GDM1 (cell line): ENCODE data around the gene IL2RA.
A peak's percentile ranks its signal among the peaks of the same experiment; 100 is the strongest.
"Not testable (repeated sequence)": the region's sequence is repeated elsewhere in the genome, so short reads cannot be mapped to it uniquely, and the experiment has no call there.

ENCODE experiments used
- DNase-seq: peaks from one replicate; lab custom pipeline; 2025; lab: John Stamatoyannopoulos, UW

Gene IL2RA

DNA sequence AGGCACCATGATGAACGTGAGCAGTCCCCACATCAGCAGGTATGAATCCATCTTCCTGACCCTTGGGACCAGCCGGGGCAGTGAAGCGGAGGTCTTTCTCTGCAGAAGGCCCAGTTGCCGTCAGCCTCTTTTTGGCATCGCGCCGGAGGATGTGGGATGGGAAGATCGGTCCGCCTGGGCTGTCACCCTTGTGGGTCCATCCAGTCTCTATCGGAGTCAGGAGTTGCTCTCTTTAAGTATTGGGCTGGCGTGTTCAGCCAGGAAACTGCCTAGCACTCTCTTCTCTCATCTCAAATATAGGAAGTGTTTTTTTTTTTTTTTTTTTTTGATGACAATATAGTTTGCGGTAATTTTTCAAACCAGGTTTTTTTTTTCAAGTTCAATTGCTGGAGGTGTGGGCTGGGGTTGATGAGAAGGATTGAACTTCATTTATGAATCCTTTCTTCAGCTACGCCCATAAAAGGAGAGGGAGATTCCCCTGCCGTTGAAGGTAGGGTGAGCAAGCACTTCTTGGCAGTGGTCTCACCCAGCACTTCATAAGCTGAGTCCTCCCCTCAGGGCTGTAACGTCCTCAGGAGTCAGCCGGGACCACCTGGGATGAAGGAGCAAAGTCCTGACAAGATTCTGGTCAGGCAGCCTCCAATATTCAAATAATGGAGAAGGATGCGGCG, at the start of gene IL2RA:
TSS of gene IL2RA (minus strand) at position 267 of the 671 bp plus-strand sequence. CDS start at position 51, 216 bp downstream.
- no peak for DNase-seq

- DNase-seq, result no peak
These were observed 48.0 kb upstream of the IL2RA start for GRCh38 chr10:6110136-6110535.

GRCh38 chr10:6109444-6109775, 47.2 kb upstream of the IL2RA start:
- no peak for DNase-seq

GRCh38 chr10:6108631-6109443, 46.7 kb upstream of the IL2RA start:
- peak; percentile 1 for DNase-seq

DNA sequence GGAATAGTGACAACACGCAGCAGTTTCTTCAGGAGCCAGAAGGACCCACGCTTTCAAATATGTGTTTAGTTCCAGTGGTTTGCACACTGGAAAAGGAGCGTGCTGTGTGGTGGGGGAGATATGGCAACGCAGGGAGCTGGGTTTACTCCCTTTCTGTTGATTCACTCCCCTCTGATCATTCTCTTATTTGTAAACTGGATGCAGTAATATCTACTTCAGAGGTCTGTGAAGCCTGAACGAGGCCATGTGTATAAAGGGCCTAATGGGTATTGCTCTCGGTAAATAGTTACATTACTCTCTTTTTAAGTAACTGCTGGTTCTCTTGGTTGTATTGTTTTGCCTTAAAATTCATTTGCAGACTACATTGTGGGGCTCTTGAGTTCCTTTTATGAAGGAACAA, 45.9 kb upstream of the IL2RA start:
- no peak for DNase-seq

- DNase-seq, result not testable (repeated sequence)
These were observed 45.4 kb upstream of the IL2RA start for GRCh38 chr10:6107616-6108015.

DNA sequence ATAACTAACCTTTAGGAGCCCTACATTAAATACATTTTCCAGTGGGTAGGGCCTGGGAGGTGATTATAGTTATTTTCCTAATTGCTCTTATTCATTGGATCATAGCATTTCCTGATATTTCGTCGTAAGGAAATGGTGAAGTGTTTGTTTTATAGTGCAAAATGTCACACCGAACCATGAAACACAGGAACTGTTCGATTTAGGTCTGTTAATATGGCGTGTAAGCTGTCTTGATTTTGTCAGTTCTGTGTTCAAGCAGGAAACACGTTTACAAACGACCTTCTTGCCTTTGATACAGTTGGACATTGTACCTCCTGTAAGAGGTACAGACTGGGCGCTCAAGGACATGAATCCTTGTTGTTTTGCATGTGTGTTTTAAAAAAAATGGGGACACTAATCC, 41.4 kb upstream of the IL2RA start:
- no peak for DNase-seq

- DNase-seq, result no peak
These were observed 40.0 kb upstream of the IL2RA start for GRCh38 chr10:6102128-6102527.

- no peak for DNase-seq
These were observed 39.0 kb upstream of the IL2RA start for GRCh38 chr10:6101181-6101580.

- no peak for DNase-seq
These were observed 38.2 kb upstream of the IL2RA start for GRCh38 chr10:6100370-6100769.

- DNase-seq, result no peak
These were observed 36.0 kb upstream of the IL2RA start for GRCh38 chr10:6098156-6098555.

GRCh38 chr10:6097063-6097462, 34.9 kb upstream of the IL2RA start:
- no peak for DNase-seq

DNA sequence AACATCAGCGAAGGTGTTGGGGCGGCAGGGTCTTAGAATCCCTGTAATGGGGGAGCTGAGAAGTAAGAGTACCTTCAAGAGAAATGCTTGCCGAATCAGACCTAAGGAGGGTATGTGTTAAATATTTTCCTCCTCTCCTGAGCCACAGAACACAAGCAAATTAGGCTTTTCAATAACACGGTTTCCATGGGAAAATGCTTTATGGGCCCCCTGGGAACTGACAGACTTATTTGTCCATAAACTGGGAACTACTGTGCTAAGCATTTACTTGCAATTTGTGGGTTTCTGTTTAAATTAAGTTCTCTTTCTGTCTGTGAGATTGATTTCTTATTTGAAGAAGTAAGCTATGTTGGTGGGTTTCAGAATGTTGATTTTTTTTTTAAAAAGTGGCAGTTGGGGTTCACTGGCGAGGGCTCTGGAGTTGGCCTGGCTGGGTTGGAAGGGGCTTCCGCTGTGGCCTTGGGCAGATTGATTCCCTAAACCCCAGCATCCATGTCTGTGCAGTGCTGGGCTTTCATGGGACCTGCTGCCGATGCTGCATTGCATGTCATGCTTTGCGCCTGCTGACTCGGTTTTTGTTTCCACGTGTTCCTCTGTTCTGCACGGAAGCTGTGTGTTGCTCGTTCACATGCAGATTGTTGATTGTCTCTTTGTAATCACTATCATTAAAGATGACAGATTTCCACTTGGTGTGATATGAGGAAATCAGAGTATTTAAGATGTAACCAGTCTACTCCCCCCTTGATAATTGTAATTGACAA, 33.8 kb upstream of the IL2RA start:
- no peak for DNase-seq

DNA sequence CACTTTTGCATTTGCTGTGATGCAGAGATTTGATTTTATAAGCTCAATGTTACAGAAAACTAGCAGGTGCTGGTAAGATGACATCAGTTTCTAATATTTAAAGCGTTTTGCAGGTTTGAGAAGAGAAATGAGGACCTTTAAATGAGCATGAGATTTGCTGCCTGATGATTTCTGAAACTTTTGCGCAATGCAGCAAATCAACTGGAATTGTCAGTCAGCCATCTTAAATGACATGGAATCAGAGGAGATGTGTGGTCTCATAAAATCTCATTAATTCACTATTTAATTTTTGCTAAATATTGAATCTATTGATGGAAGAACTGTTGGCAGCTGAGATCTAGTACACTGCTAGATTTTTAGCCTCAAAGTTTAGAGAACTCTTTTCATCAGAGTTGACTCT, 30.6 kb upstream of the IL2RA start:
- DNase-seq, result no peak

DNA sequence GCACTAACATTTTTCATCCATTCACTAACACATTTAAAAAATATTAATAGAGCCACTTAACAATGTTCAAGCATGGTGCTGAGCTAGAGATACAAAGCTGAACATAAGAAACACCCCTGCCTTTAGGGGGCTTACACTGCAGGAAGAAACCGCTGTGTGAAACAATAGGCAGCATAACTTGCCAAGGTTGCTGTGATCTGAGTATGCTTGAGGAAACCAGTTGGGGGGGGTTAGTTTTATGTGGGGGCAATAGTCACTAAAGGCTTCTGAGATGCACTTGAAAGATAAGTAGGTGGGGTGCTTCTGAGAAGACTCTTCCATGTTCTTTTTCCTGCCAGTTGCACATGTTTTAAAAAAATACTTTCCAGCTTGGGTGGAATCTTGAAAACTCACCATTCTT, 29.5 kb upstream of the IL2RA start:
- no peak for DNase-seq

DNA sequence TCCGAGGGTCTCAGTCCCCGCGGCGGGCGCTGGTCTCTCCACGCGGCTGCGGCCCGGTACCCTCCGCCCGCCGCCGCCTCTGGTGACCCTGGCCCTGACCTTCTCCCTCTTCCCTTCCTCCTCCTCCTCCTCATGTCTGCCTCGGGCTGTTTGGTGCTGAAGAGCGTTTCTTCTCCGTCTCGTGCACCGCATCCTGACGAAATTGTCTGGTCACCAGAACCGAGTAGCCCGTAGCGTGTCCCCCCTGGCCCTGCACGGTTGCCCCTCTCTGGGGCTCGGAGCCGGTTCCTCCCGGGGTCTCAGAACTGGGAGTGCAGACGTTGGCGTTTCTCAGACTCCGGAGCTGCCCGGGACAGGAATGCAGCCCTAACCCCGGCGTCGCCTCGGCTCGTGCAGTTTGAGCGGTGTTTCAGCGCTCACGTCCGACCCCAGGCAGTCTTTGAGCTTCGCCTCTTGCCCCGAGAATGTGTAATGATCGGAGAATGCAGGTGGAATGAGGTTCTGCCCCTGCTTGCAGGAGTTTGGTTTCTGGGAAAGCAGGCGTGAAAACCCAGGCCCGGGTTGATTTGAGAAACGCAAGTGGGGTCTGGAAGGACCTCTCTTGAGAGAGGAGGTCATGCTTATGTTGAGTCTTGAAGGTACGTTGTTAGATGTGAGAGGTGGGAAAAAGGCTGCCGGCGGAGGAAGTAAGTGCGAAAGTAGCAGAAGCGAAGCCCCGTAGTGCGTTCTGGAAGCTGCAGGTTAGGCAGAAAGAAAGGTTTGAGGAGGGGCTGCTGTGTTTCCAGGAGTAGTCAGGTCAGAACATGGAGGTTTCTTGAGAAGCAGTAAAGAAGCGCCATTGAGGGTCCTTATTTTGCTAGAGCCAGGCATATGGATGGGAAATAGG, 27.4 kb upstream of the IL2RA start:
- peak; percentile 6 for DNase-seq

DNA sequence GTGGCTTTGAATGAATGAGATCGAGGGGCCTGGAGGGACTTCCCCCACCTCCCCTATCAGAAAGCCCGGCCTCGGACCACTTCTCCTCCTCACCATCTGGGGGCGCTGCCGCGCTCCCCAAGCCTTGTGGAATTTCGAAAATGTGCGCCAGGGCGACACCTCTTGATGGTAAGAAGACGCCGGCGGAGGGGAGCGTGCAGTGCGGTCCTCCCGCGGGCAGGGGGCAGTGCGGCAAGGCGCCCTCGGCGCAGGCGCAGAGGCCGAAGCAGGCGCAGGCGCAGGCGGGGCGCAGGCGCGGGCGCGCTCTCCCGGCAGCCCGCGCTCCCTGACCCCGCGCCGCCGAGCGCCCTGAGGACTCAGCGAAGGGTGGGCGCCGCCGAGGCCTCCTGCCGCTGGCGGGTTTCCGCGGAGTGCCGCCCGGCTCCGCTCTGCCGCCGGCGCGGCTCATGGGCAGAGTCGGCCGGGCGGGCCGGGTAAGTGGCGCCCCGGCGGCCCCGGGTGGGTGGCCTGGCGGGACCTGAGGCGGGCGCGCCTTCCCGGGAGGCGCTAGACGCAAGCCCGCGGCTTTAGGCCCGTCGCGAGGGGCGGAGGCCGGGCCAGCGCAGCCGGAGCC, 26.7 kb upstream of the IL2RA start, which contains the start of gene RBM17:
TSS of gene RBM17 (plus strand) at position 314 of the 613 bp plus-strand sequence. CDS start 8,032 bp downstream, outside the sequence.
- DNase-seq, result peak; percentile 97

GRCh38 chr10:6086375-6087233, 24.4 kb upstream of the IL2RA start:
- peak; percentile 79 for DNase-seq

- DNase-seq, result no peak
These were observed 21.6 kb upstream of the IL2RA start for GRCh38 chr10:6083523-6084475.
